Smooth muscle cell (in vitro differentiated cells): Measurements from ENCODE around the gene PARP9. TPM values are rescaled to one million over a fixed set of nuclear protein-coding genes. Genes with fewer than 3 reads are reported as not detected.

Source experiments
- DNase-seq: peaks from one replicate; lab custom pipeline; 2025; ENCODE audit not compliant: unreplicated experiment; lab: John Stamatoyannopoulos, UW
- H2AFZ ChIP-seq: fragments of 200-600 bp; sonication (generic); 2 replicates; pipeline ENCODE4 v1.6.0; 2016; ENCODE audit warnings: antibody characterized with exemption, low read depth, mild to moderate bottlenecking
- H3F3A ChIP-seq: fragments of 200-600 bp; sonication (generic); 2 replicates; pipeline ENCODE4 v1.6.0; 2017; ENCODE audit warnings: antibody characterized with exemption, low read depth
- H3K27ac ChIP-seq: fragments of 200-600 bp; sonication (generic); 2 replicates; pipeline ENCODE4 v1.5.1; 2016; ENCODE audit warnings: low read depth, mild to moderate bottlenecking
- H3K27me3 ChIP-seq: fragments of 200-600 bp; sonication (generic); 2 replicates; pipeline ENCODE4 v1.6.1; 2016; ENCODE audit warnings: low read depth, mild to moderate bottlenecking
- H3K36me3 ChIP-seq: fragments of 200-600 bp; sonication (generic); 2 replicates; pipeline ENCODE4 v1.5.1; 2016; ENCODE audit warnings: low read depth
- H3K4me1 ChIP-seq: fragments of 200-600 bp; sonication (generic); 2 replicates; pipeline ENCODE4 v1.5.1; 2016; ENCODE audit warnings: low read depth
- H3K4me2 ChIP-seq: fragments of 200-600 bp; sonication (generic); 2 replicates; pipeline ENCODE4 v1.6.0; 2016; ENCODE audit warnings: mild to moderate bottlenecking
- H3K4me3 ChIP-seq: fragments of 200-600 bp; sonication (generic); 2 replicates; pipeline ENCODE4 v1.5.1; 2016; ENCODE audit warnings: mild to moderate bottlenecking
- H3K79me2 ChIP-seq: fragments of 200-600 bp; sonication (generic); 2 replicates; pipeline ENCODE4 v1.6.0; 2016; ENCODE audit warnings: low read depth, mild to moderate bottlenecking
- H3K9ac ChIP-seq: fragments of 200-600 bp; sonication (generic); 2 replicates; pipeline ENCODE4 v1.6.0; 2016; ENCODE audit warnings: low read depth
- H3K9me3 ChIP-seq: fragments of 200-600 bp; sonication (generic); replicated peaks from 2 replicates; pipeline ENCODE4 v1.5.1; 2016; ENCODE audit warnings: low read depth
- H4K20me1 ChIP-seq: fragments of 200-600 bp; sonication (generic); 2 replicates; pipeline ENCODE4 v1.6.0; 2016; ENCODE audit warnings: low read depth
- WGBS: methylation state at CpG from one replicate; pipeline ENCODE4 v1.1.7; 2016; ENCODE audit warnings: low lambda C conversion rate; 5-methylcytosine and 5-hydroxymethylcytosine counted together
- polyA plus RNA-seq: library from polyadenylated mRNA; unstranded; fragments of >200 nt; fragmentation: Nextera tagmentation; extraction: Ambion mirVana; gene quantifications from 2 replicates; pipeline ENCODE4 v1.2.1, GENCODE V29; 2016
- total RNA-seq: library from RNA; depleted of rRNA; stranded (reverse); fragments of >200 nt; gene quantifications from 2 replicates; pipeline ENCODE4 v1.2.3, GENCODE V29; 2014
- TF ChIP-seq, protein P1 (sequence below): fragments of 200-600 bp; sonication (generic); IDR thresholded peaks from 2 replicates; pipeline ENCODE4 v1.5.1; 2017; ENCODE audit warnings: borderline replicate concordance, mild to moderate bottlenecking, antibody characterized with exemption; ENCODE audit not compliant: insufficient read depth, poor library complexity, severe bottlenecking

Gene PARP9
- total and polyA plus RNA-seq, 2 experiments from 2014 or later = 3.8 to 5.1 TPM

DNA sequence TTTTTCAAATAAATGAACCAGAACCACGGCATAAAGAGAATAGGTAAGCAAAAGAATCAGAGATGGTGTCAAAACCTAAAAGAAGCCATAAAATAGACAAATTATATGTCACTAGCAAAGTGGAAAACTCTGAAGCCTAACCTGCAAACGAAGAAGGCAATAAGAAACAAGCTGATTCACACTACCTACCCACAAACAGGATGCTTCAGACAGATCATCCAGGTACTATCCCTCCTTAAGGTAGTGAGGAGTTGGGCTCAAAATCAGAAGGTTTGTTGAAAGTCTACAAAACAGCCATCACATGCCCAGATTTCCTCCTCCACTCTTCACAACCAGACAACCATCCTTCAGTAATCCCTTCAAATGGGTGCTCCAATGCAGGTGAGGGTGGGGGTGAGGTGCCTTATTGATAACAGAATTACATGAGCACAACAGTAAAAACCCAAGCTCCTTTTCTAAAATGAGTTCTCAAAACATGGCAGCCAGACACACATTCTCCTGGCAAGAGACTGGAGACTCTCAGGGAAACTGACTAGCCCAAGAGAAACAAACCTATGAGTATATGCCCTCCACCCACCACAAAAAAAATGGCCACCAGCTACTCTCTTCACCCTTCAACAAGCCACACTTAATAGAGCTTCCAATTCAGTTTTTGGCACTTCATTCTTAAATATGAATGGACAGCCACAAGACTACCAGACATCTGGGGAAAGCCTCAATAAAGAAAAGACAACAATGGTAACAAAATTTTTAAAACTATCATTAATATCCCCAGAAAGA lies 55.8 kb downstream of the PARP9 start:
- Histone ChIP-seq H3K4me3 (no peak overlapping the region), H3K27me3 (no peaks in the 10 kb centered on the region), H3K4me2 (no peak overlapping the region), H3K79me2 (peaks cover 100% of the 10 kb centered on the region), H3F3A (no peaks in the 10 kb centered on the region), H3K9me3 (no peaks in the 10 kb centered on the region), H3K27ac (no peak overlapping the region), H3K9ac (no peak overlapping the region), H3K36me3 (no peaks in the 10 kb centered on the region), H4K20me1 (peaks cover 100% of the 10 kb centered on the region), H2AFZ (no peak overlapping the region), H3K4me1 (peaks cover 21% of the 10 kb centered on the region)
- TF ChIP-seq, protein P1, sequence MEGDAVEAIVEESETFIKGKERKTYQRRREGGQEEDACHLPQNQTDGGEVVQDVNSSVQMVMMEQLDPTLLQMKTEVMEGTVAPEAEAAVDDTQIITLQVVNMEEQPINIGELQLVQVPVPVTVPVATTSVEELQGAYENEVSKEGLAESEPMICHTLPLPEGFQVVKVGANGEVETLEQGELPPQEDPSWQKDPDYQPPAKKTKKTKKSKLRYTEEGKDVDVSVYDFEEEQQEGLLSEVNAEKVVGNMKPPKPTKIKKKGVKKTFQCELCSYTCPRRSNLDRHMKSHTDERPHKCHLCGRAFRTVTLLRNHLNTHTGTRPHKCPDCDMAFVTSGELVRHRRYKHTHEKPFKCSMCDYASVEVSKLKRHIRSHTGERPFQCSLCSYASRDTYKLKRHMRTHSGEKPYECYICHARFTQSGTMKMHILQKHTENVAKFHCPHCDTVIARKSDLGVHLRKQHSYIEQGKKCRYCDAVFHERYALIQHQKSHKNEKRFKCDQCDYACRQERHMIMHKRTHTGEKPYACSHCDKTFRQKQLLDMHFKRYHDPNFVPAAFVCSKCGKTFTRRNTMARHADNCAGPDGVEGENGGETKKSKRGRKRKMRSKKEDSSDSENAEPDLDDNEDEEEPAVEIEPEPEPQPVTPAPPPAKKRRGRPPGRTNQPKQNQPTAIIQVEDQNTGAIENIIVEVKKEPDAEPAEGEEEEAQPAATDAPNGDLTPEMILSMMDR = no peak
- 90% methylated on average over 2 of the region's 2 CpGs for WGBS
- no peak for DNase-seq

DNA sequence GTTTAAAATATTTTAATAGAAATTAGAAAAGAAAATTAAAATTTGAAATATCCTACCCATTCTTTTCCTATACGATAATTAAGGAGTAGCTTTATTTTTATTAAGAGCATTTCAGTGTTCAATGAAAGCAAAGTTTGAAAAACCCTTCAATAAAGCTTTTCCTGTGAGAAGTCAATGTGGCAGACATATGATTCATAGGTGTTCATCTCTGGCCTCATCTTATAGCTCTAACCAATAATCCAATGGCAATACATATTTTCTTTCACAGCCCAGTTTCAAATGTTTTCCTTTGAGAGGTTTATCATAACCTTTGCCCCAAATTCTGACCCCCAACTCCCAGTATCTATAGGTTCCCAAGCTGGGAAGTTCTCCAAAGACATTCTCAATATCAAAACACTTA lies 57.6 kb downstream of the PARP9 start:
- Histone ChIP-seq H3K4me2 (no peak overlapping the region), H3K79me2 (peaks cover 100% of the 10 kb centered on the region), H3K36me3 (no peaks in the 10 kb centered on the region), H3K9ac (no peak overlapping the region), H3F3A (no peaks in the 10 kb centered on the region), H3K4me3 (no peak overlapping the region), H4K20me1 (peaks cover 100% of the 10 kb centered on the region), H3K9me3 (no peaks in the 10 kb centered on the region), H3K27me3 (no peaks in the 10 kb centered on the region), H3K4me1 (peaks cover 5% of the 10 kb centered on the region), H2AFZ (no peak overlapping the region), H3K27ac (no peak overlapping the region)
- TF ChIP-seq, protein P1 = no peak
- 89% methylated on average over 1 of the region's 1 CpG for WGBS
- no peak for DNase-seq

GRCh38 chr3:122505676-122506075 lies 58.4 kb downstream of the PARP9 start:
- peaks cover 100% of the 10 kb centered on the region for H4K20me1 ChIP-seq
- TF ChIP-seq, protein P1 = no peak
- 58% methylated on average over 2 of the region's 2 CpGs for WGBS

DNA sequence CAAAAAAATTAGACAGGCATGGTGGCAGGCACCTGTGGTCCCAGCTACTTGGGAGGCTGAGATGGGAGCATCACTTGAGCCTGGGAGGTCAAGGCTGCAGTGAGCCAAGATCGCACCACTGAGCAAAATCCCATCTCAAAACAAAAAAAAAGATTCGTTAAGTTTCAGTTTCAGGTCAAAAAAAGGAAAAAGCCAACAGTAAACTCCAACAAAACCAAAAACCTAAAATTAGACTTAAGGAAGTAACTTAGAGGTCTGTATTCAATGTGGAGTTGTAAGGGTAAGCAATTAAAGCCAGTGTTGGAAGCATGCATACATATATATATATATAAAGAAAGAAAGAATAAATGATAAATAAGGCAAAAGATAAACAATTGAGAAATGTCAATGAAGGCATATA lies 61.2 kb downstream of the PARP9 start:
- Histone ChIP-seq H3F3A (no peaks in the 10 kb centered on the region), H3K79me2 (peaks cover 98% of the 10 kb centered on the region), H4K20me1 (peaks cover 100% of the 10 kb centered on the region), H3K27ac (no peak overlapping the region), H3K4me3 (no peak overlapping the region), H3K4me1 (no peaks in the 10 kb centered on the region), H3K9ac (no peak overlapping the region), H3K4me2 (no peak overlapping the region), H3K27me3 (no peaks in the 10 kb centered on the region), H3K36me3 (no peaks in the 10 kb centered on the region), H2AFZ (no peak overlapping the region), H3K9me3 (no peaks in the 10 kb centered on the region)
- 100% methylated on average over 2 of the region's 2 CpGs for WGBS
- TF ChIP-seq, protein P1 = no peak
- no peak for DNase-seq

More at GRCh38 chr3:122505676-122506075, 58.4 kb downstream of the PARP9 start:
- Histone ChIP-seq H3K4me1 (no peaks in the 10 kb centered on the region), H3K9ac (no peak overlapping the region), H3F3A (no peaks in the 10 kb centered on the region), H3K4me3 (no peak overlapping the region), H3K27ac (no peak overlapping the region), H3K4me2 (no peak overlapping the region), H3K27me3 (no peaks in the 10 kb centered on the region), H2AFZ (no peak overlapping the region), H3K9me3 (no peaks in the 10 kb centered on the region), H3K79me2 (peaks cover 99% of the 10 kb centered on the region), H3K36me3 (no peaks in the 10 kb centered on the region)
- DNase-seq = no peak
